RWPE2 (cell line): ENCODE measurements around the gene MESP1.

ENCODE experiments used
- ATAC-seq: fragments of 200-7000 bp; cut with Tn5 transposase; 3 replicates; pipeline ENCODE4 v1.9.1; 2021; ENCODE audit warnings: low read depth
- DNase-seq: peaks from one replicate; pipeline ENCODE4 v3.0.0-alpha.2; 2020; ENCODE audit warnings: low spot score
- H3K27ac ChIP-seq: fragments of 450-650 bp; 2 replicates; pipeline ENCODE4 v1.5.1; 2017; ENCODE audit warnings: mild to moderate bottlenecking; ENCODE audit not compliant: poor library complexity, severe bottlenecking
- H3K27me3 ChIP-seq: fragments of 250-450 bp; sonication (Bioruptor Pico); 2 replicates; pipeline ENCODE4 v1.5.1; 2021; ENCODE audit warnings: mild to moderate bottlenecking, moderate library complexity; ENCODE audit not compliant: insufficient read depth, poor library complexity, severe bottlenecking
- H3K36me3 ChIP-seq: fragments of 250-450 bp; sonication (Bioruptor Pico); 2 replicates; pipeline ENCODE4 v1.5.1; 2020; ENCODE audit warnings: low read depth, mild to moderate bottlenecking, moderate library complexity
- H3K4me1 ChIP-seq: fragments of 250-450 bp; sonication (Bioruptor Pico); 2 replicates; pipeline ENCODE4 v1.5.1; 2021; ENCODE audit warnings: mild to moderate bottlenecking, moderate library complexity; ENCODE audit not compliant: insufficient read depth, poor library complexity, severe bottlenecking
- H3K4me3 ChIP-seq: fragments of 250-450 bp; sonication (Bioruptor Pico); 2 replicates; pipeline ENCODE4 v1.5.1; 2021; ENCODE audit warnings: mild to moderate bottlenecking, moderate library complexity; ENCODE audit not compliant: severe bottlenecking
- H3K9me3 ChIP-seq: fragments of 250-450 bp; sonication (Bioruptor Pico); 2 replicates; pipeline ENCODE4 v1.5.1; 2021; ENCODE audit warnings: mild to moderate bottlenecking, moderate library complexity; ENCODE audit not compliant: severe bottlenecking
- CTCF ChIP-seq: fragments of 450-650 bp; IDR thresholded peaks from one replicate; pipeline ENCODE4 v1.5.1; 2017; ENCODE audit warnings: mild to moderate bottlenecking, moderate library complexity; ENCODE audit not compliant: poor library complexity, severe bottlenecking

MESP1 gene

GRCh38 chr15:89778861-89779260, 27.8 kb upstream of the MESP1 start:
- Histone ChIP-seq H3K4me1 (peaks cover 40% of the 10 kb centered on the region), H3K27me3 (no peaks in the 10 kb centered on the region), H3K27ac (no peak overlapping the region), H3K36me3 (no peaks in the 10 kb centered on the region), H3K4me3 (no peak overlapping the region), H3K9me3 (no peaks in the 10 kb centered on the region)
- TF ChIP-seq CTCF = no peak
- no peak for ATAC-seq
- no peak for DNase-seq

- no peak for TF ChIP-seq CTCF
- no peaks in the 10 kb centered on the region for H3K27me3 ChIP-seq
These were observed 26.8 kb upstream of the MESP1 start for GRCh38 chr15:89777782-89778380.

GRCh38 chr15:89777073-89777751, 26.2 kb upstream of the MESP1 start:
- Histone ChIP-seq H3K9me3 (no peaks in the 10 kb centered on the region), H3K27me3 (no peaks in the 10 kb centered on the region), H3K4me3 (no peak overlapping the region), H3K36me3 (no peaks in the 10 kb centered on the region), H3K4me1 (peaks cover 34% of the 10 kb centered on the region), H3K27ac (peak overlapping the region; percentile 6)
- ATAC-seq = no peak
- DNase-seq = no peak
- TF ChIP-seq CTCF = no peak

More at GRCh38 chr15:89777782-89778380, 26.8 kb upstream of the MESP1 start:
- ATAC-seq (no peak), DNase-seq (no peak)
- Histone ChIP-seq H3K4me3 (no peak overlapping the region), H3K36me3 (no peaks in the 10 kb centered on the region), H3K4me1 (peaks cover 40% of the 10 kb centered on the region), H3K27ac (no peak overlapping the region), H3K9me3 (no peaks in the 10 kb centered on the region)

GRCh38 chr15:89776274-89777072, 25.4 kb upstream of the MESP1 start, which contains the start of gene MESP2:
MESP2 (plus strand) TSS chr15:89776332; CDS start chr15:89776358, 26 bp downstream.
- Histone ChIP-seq H3K9me3 (no peaks in the 10 kb centered on the region), H3K27ac (peak within 1 kb of the TSS; percentile 6), H3K36me3 (no peaks in the 10 kb centered on the region), H3K4me1 (peaks cover 27% of the 10 kb centered on the region), H3K4me3 (peak within 1 kb of the TSS; percentile 19), H3K27me3 (no peaks in the 10 kb centered on the region)
- peak; percentile 54 for ATAC-seq
- DNase-seq = peak; percentile 77
- TF ChIP-seq CTCF = peak; percentile 20
